Muscle of back (tissue), 11 donors: Measurements from ENCODE around the gene PCDHA12. TPM values are rescaled to one million over a fixed set of nuclear protein-coding genes. Genes with fewer than 3 reads are reported as not detected.

Source experiments
- DNase-seq, 3 donors: peaks; one replicate each; pipeline versions ENCODE4 v3.0.0 to v3.0.0-alpha.2; 2013
- polyA plus RNA-seq, 10 donors: library from polyadenylated mRNA; unstranded; fragments of 120-200 nt; gene quantifications; one replicate each; pipeline ENCODE4 v1.2.1, GENCODE V29; 2013; ENCODE audit not compliant: insufficient read length in 10 of 10

PCDHA12 gene
- polyA plus RNA-seq, 10 donors, result 0.04 to 0.16 (median 0.07) TPM; not detected in 4

GRCh38 chr5:140926443-140927227 is 51.5 kb downstream of the PCDHA12 start:
- DNase-seq, result peak; percentile 41 to 86 (median 68)

- DNase-seq, result no peak
These were observed 52.1 kb downstream of the PCDHA12 start for GRCh38 chr5:140927228-140927573.

Other genes with a start within 250 kb of the PCDHA12 start
- gene CD14, start 242.1 kb upstream of the PCDHA12 start, polyA plus RNA-seq, result 10 to 100 TPM; 15.2 to 38.2 (median 24.1) TPM
- 10 to 100 TPM in 2 of 10 donors, 1 to 10 TPM in 8; 5.2 to 12.4 (median 8.1) TPM for gene TMCO6, start 235.9 kb upstream of the PCDHA12 start, polyA plus RNA-seq
- gene NDUFA2, start 227.7 kb upstream of the PCDHA12 start, polyA plus RNA-seq, result 10 to 100 TPM; 41.3 to 75.2 (median 56.1) TPM
- 100 to 1,000 TPM in 2 of 10 donors, 10 to 100 TPM in 8; 81.5 to 114 (median 94.1) TPM for gene IK, start 227.5 kb upstream of the PCDHA12 start, polyA plus RNA-seq
- gene WDR55, start 210.4 kb upstream of the PCDHA12 start, polyA plus RNA-seq, result 10 to 100 TPM; 10.9 to 16.2 (median 12.8) TPM
- gene DND1, start 201.7 kb upstream of the PCDHA12 start, polyA plus RNA-seq, result under 1 TPM in 3 of 10 donors, not detected in 7; 0.16 to 0.92 (median 0.24) TPM
- gene HARS1, start 183.9 kb upstream of the PCDHA12 start, polyA plus RNA-seq, result 10 to 100 TPM; 42.2 to 53.9 (median 48.9) TPM
- gene HARS2, start 183.9 kb upstream of the PCDHA12 start, polyA plus RNA-seq, result 10 to 100 TPM; 20.5 to 35.9 (median 25.3) TPM
- gene ZMAT2, start 174.9 kb upstream of the PCDHA12 start, polyA plus RNA-seq, result 10 to 100 TPM; 72.9 to 93.3 (median 78.7) TPM
- gene PCDHA1, start 89.2 kb upstream of the PCDHA12 start, polyA plus RNA-seq, result under 1 TPM in 4 of 10 donors, not detected in 6; 0.05 to 0.11 (median 0.06) TPM
- gene PCDHA2, start 80.5 kb upstream of the PCDHA12 start, polyA plus RNA-seq, result under 1 TPM in 8 of 10 donors, not detected in 2; 0.04 to 0.22 (median 0.10) TPM
- gene PCDHA3, start 74.3 kb upstream of the PCDHA12 start, polyA plus RNA-seq, result under 1 TPM; 0.06 to 0.31 (median 0.23) TPM
- under 1 TPM; 0.04 to 0.39 (median 0.18) TPM for gene PCDHA4, start 68.2 kb upstream of the PCDHA12 start, polyA plus RNA-seq
- under 1 TPM in 2 of 10 donors, not detected in 8; 0.04 to 0.07 TPM for gene PCDHA5, start 53.7 kb upstream of the PCDHA12 start, polyA plus RNA-seq
- gene PCDHA6, start 47.3 kb upstream of the PCDHA12 start, polyA plus RNA-seq, result under 1 TPM in 9 of 10 donors, not detected in 1; 0.08 to 0.20 (median 0.16) TPM
- gene PCDHA7, start 41.0 kb upstream of the PCDHA12 start, polyA plus RNA-seq, result under 1 TPM; 0.05 to 0.35 (median 0.13) TPM
- gene PCDHA8, start 34.1 kb upstream of the PCDHA12 start, polyA plus RNA-seq, result under 1 TPM in 6 of 10 donors, not detected in 4; 0.07 to 0.11 (median 0.09) TPM
- gene PCDHA9, start 26.9 kb upstream of the PCDHA12 start, polyA plus RNA-seq, result under 1 TPM in 5 of 10 donors, not detected in 5; 0.04 to 0.07 (median 0.06) TPM
- gene PCDHA10, start 19.4 kb upstream of the PCDHA12 start, polyA plus RNA-seq, result under 1 TPM; 0.07 to 0.29 (median 0.17) TPM
- under 1 TPM in 7 of 10 donors, not detected in 3; 0.03 to 0.61 (median 0.05) TPM for gene PCDHA11, start 6.4 kb upstream of the PCDHA12 start, polyA plus RNA-seq
- under 1 TPM in 5 of 10 donors, not detected in 5; 0.04 to 0.22 (median 0.12) TPM for gene PCDHA13, start 6.8 kb downstream of the PCDHA12 start, polyA plus RNA-seq
- under 1 TPM in 9 of 10 donors, not detected in 1; 0.07 to 0.38 (median 0.12) TPM for gene PCDHAC1, start 51.0 kb downstream of the PCDHA12 start, polyA plus RNA-seq
- 1 to 10 TPM in 6 of 10 donors, under 1 TPM in 4; 0.67 to 5.8 (median 1.4) TPM for gene PCDHAC2, start 91.2 kb downstream of the PCDHA12 start, polyA plus RNA-seq
- gene PCDHB1, start 176.1 kb downstream of the PCDHA12 start, polyA plus RNA-seq, result under 1 TPM; 0.07 to 0.20 (median 0.10) TPM
- 1 to 10 TPM; 2.3 to 5.9 (median 4.2) TPM for gene PCDHB2, start 219.3 kb downstream of the PCDHA12 start, polyA plus RNA-seq
- gene PCDHB3, start 225.2 kb downstream of the PCDHA12 start, polyA plus RNA-seq, result 1 to 10 TPM; 1.6 to 2.8 (median 2.0) TPM
- 1 to 10 TPM; 2.8 to 4.6 (median 3.1) TPM for gene PCDHB4, start 246.5 kb downstream of the PCDHA12 start, polyA plus RNA-seq